ENCODE measurements around the gene ZCCHC14.
A peak's percentile ranks its signal among the peaks of the same experiment; 100 is the strongest.

The ZCCHC14 gene

GRCh38 chr16:87424266-87424665 lies 68.6 kb downstream of the ZCCHC14 start:
- DNase-seq = no peak

GRCh38 chr16:87423429-87423828 lies 69.4 kb downstream of the ZCCHC14 start:
- DNase-seq = no peak

- no peak for DNase-seq
Observed at GRCh38 chr16:87422106-87422505, 70.7 kb downstream of the ZCCHC14 start.

- no peak for DNase-seq
Observed at GRCh38 chr16:87421003-87421912, 71.6 kb downstream of the ZCCHC14 start.

GRCh38 chr16:87420026-87421002 lies 72.5 kb downstream of the ZCCHC14 start:
- DNase-seq = no peak

GRCh38 chr16:87418644-87419043 lies 74.2 kb downstream of the ZCCHC14 start:
- DNase-seq = no peak

GRCh38 chr16:87418216-87418615 lies 74.6 kb downstream of the ZCCHC14 start:
- DNase-seq = no peak

- no peak for DNase-seq
Observed at GRCh38 chr16:87417528-87417910, 75.3 kb downstream of the ZCCHC14 start.

- DNase-seq = peak; percentile 60
Observed at GRCh38 chr16:87416826-87417527, 75.8 kb downstream of the ZCCHC14 start.

GRCh38 chr16:87415441-87415840 lies 77.4 kb downstream of the ZCCHC14 start:
- no peak for DNase-seq

- DNase-seq = no peak
Observed at GRCh38 chr16:87414251-87414680, 78.6 kb downstream of the ZCCHC14 start.

GRCh38 chr16:87412996-87413421 lies 79.8 kb downstream of the ZCCHC14 start:
- DNase-seq = no peak

GRCh38 chr16:87412371-87412995 lies 80.3 kb downstream of the ZCCHC14 start:
- DNase-seq = no peak

GRCh38 chr16:87411375-87412271 lies 81.2 kb downstream of the ZCCHC14 start:
- DNase-seq = no peak

GRCh38 chr16:87410968-87411367 lies 81.9 kb downstream of the ZCCHC14 start:
- DNase-seq = no peak

GRCh38 chr16:87410530-87410929 lies 82.3 kb downstream of the ZCCHC14 start:
- DNase-seq = no peak

- DNase-seq = no peak
Observed at GRCh38 chr16:87409781-87410180, 83.0 kb downstream of the ZCCHC14 start.

- no peak for DNase-seq
Observed at GRCh38 chr16:87409153-87409552, 83.7 kb downstream of the ZCCHC14 start.

- no peak for DNase-seq
Observed at GRCh38 chr16:87407511-87408112, 85.2 kb downstream of the ZCCHC14 start.

- DNase-seq = no peak
Observed at GRCh38 chr16:87406495-87407088, 86.2 kb downstream of the ZCCHC14 start.
